Osteoblast (primary cell): Measurements from ENCODE around the gene RASSF5. TPM values are rescaled to one million over a fixed set of nuclear protein-coding genes. Genes with fewer than 3 reads are reported as not detected.

ENCODE experiments used
- DNase-seq: peaks from one replicate; pipeline ENCODE4 v3.0.0; 2011; ENCODE audit warnings: low spot score, mixed read lengths; ENCODE audit not compliant: insufficient read length; ENCODE audit errors: missing footprints
- H2AFZ ChIP-seq: 2 replicates; pipeline ENCODE4 v1.6.0; 2011; ENCODE audit warnings: mild to moderate bottlenecking, low read length
- H3K27ac ChIP-seq: 2 replicates; pipeline ENCODE4 v1.5.1; 2011; ENCODE audit warnings: mild to moderate bottlenecking, low read depth, low read length, moderate library complexity
- H3K27me3 ChIP-seq: 2 replicates; pipeline ENCODE4 v1.6.0; 2012; ENCODE audit warnings: mild to moderate bottlenecking, control low read depth, inconsistent platforms, low read length, moderate library complexity; ENCODE audit not compliant: insufficient read depth
- H3K36me3 ChIP-seq: 2 replicates; pipeline ENCODE4 v1.5.1; 2011; ENCODE audit warnings: mild to moderate bottlenecking, low read length, control low read depth, moderate library complexity; ENCODE audit not compliant: insufficient read depth
- H3K4me1 ChIP-seq: 2 replicates; pipeline ENCODE4 v1.5.1; 2011; ENCODE audit warnings: mild to moderate bottlenecking, low read length, control low read depth, moderate library complexity; ENCODE audit not compliant: insufficient read depth
- H3K4me2 ChIP-seq: 2 replicates; pipeline ENCODE4 v1.6.0; 2011; ENCODE audit warnings: mild to moderate bottlenecking, low read length; ENCODE audit not compliant: insufficient read depth
- H3K4me3 ChIP-seq: fragments of 200-600 bp; sonication (generic); 3 replicates; pipeline ENCODE4 v1.5.1; 2012; ENCODE audit warnings: mild to moderate bottlenecking, low read length, inconsistent platforms; ENCODE audit not compliant: insufficient read depth
- H3K79me2 ChIP-seq: 2 replicates; pipeline ENCODE4 v1.6.0; 2012; ENCODE audit warnings: mild to moderate bottlenecking, low read length, control low read depth, inconsistent platforms; ENCODE audit not compliant: insufficient read depth
- H3K9me3 ChIP-seq: 2 replicates; pipeline ENCODE4 v1.5.1; 2011; ENCODE audit warnings: low read depth, low read length, control low read depth
- H4K20me1 ChIP-seq: 2 replicates; pipeline ENCODE4 v1.6.0; 2012; ENCODE audit warnings: mild to moderate bottlenecking, low read length, control low read depth; ENCODE audit not compliant: insufficient read depth
- total RNA-seq: library from RNA; depleted of rRNA; stranded (reverse); fragments of >200 nt; gene quantifications from 2 replicates; pipeline ENCODE4 v1.2.3, GENCODE V29; 2012
- TF ChIP-seq, protein P1 (sequence below): IDR thresholded peaks from 2 replicates; pipeline ENCODE4 v1.5.1; 2011; ENCODE audit warnings: mild to moderate bottlenecking, low read depth, low read length, moderate library complexity; ENCODE audit errors: extremely low read depth

RASSF5 gene
- total RNA-seq, 1 donor = 0.72 TPM

GRCh38 chr1:206559672-206559995 lies 52.3 kb downstream of the RASSF5 start:
- Histone ChIP-seq H3K4me2 (no peak overlapping the region), H3K4me3 (no peak overlapping the region), H3K27ac (no peak overlapping the region), H3K4me1 (peaks cover 12% of the 10 kb centered on the region), H4K20me1 (no peaks in the 10 kb centered on the region), H2AFZ (no peak overlapping the region), H3K79me2 (no peaks in the 10 kb centered on the region), H3K9me3 (no peaks in the 10 kb centered on the region), H3K27me3 (peaks cover 7% of the 10 kb centered on the region), H3K36me3 (no peaks in the 10 kb centered on the region)
- DNase-seq = no peak
- TF ChIP-seq, protein P1, sequence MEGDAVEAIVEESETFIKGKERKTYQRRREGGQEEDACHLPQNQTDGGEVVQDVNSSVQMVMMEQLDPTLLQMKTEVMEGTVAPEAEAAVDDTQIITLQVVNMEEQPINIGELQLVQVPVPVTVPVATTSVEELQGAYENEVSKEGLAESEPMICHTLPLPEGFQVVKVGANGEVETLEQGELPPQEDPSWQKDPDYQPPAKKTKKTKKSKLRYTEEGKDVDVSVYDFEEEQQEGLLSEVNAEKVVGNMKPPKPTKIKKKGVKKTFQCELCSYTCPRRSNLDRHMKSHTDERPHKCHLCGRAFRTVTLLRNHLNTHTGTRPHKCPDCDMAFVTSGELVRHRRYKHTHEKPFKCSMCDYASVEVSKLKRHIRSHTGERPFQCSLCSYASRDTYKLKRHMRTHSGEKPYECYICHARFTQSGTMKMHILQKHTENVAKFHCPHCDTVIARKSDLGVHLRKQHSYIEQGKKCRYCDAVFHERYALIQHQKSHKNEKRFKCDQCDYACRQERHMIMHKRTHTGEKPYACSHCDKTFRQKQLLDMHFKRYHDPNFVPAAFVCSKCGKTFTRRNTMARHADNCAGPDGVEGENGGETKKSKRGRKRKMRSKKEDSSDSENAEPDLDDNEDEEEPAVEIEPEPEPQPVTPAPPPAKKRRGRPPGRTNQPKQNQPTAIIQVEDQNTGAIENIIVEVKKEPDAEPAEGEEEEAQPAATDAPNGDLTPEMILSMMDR = no peak

- peaks cover 12% of the 10 kb centered on the region for H3K4me1 ChIP-seq
- no peaks in the 10 kb centered on the region for H3K79me2 ChIP-seq
- no peak overlapping the region for H3K4me3 ChIP-seq
- no peak overlapping the region for H3K4me2 ChIP-seq
- TF ChIP-seq, protein P1 = no peak
- no peak overlapping the region for H2AFZ ChIP-seq
- no peak overlapping the region for H3K27ac ChIP-seq
- H3K9me3 ChIP-seq = no peaks in the 10 kb centered on the region
- H3K27me3 ChIP-seq = peaks cover 2% of the 10 kb centered on the region
- H3K36me3 ChIP-seq = no peaks in the 10 kb centered on the region
- no peaks in the 10 kb centered on the region for H4K20me1 ChIP-seq
- no peak for DNase-seq
These were observed 52.8 kb downstream of the RASSF5 start for GRCh38 chr1:206560007-206560716.

DNA sequence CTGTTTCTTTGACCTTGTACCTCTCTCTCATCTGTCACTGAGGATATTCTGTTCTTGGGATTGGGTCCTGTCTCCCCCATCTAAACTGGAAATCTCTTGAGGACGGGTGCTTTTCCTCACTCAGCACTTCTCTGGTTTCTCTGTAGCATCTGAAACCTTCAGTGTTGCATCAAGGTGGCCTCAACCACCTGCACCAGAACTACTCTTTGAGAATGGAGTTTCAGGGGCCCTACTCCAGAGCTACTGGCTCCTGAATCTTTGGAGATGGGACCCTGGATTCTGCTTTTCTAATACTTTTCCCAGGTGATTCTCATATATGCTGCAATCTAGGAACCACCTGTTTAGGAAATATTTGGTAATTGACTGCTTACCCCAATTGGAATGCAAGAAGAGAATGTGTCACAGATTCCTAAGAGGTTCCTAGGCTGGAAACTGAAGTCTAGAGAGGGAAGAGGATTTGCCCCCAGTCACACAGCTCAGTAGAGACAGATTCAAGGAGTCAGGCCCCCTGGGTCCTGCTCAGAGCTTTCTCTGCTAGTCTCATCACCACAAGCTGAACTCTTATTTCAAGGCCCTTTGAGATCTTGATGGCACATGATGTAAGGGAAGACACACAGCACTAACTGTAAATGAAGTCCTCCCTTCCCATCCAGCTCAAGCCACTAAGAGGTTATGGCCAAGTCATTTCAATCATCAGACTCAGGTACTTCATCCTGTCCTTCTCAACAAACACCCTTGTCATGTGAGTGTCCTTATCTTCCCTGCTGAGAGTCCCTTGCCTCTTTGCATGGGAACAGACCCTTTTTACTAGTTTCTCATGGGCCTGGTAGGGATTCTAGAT lies 56.3 kb downstream of the RASSF5 start:
- no peaks in the 10 kb centered on the region for H4K20me1 ChIP-seq
- no peak overlapping the region for H2AFZ ChIP-seq
- no peaks in the 10 kb centered on the region for H3K36me3 ChIP-seq
- no peaks in the 10 kb centered on the region for H3K27me3 ChIP-seq
- H3K4me3 ChIP-seq = no peak overlapping the region
- no peaks in the 10 kb centered on the region for H3K79me2 ChIP-seq
- TF ChIP-seq, protein P1 = no peak
- no peak overlapping the region for H3K27ac ChIP-seq
- no peak for DNase-seq
- peaks cover 8% of the 10 kb centered on the region for H3K4me1 ChIP-seq
- H3K4me2 ChIP-seq = no peak overlapping the region
- no peaks in the 10 kb centered on the region for H3K9me3 ChIP-seq

DNA sequence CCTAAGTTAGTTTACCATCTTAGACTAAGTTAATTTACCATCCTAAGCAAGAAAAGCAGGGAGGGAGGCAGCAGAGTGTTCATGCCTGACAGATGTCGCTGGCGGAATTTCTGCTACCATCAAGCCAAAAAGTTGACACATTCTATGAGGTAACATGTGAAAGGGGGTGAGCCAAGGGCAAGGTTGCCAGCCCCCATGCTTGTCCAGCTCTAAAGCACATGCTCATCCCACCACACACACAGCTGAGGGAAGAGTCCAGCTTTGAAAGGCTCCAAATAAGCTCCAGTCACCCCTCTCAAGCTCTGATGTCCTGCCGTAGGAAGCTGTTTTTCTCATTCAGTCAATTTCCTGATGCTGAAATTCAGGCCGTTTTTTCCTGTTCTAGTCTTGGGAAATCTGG lies 58.7 kb downstream of the RASSF5 start:
- Histone ChIP-seq H2AFZ (no peak overlapping the region), H3K4me3 (no peak overlapping the region), H3K27me3 (no peaks in the 10 kb centered on the region), H3K79me2 (no peaks in the 10 kb centered on the region), H4K20me1 (no peaks in the 10 kb centered on the region), H3K9me3 (no peaks in the 10 kb centered on the region), H3K36me3 (no peaks in the 10 kb centered on the region), H3K4me1 (peaks cover 13% of the 10 kb centered on the region), H3K27ac (no peak overlapping the region), H3K4me2 (no peak overlapping the region)
- TF ChIP-seq, protein P1 = no peak
- no peak for DNase-seq
